ENCODE results near the gene NMRAL1. TPM values are rescaled to one million over a fixed set of nuclear protein-coding genes. Genes with fewer than 3 reads are reported as not detected.
A peak's percentile ranks its signal among the peaks of the same experiment; 100 is the strongest.

The NMRAL1 gene
- total RNA-seq, 1 donor from 2014 or later = 25.0 TPM

GRCh38 chr16:4452674-4453073 is 21.8 kb downstream of the NMRAL1 start:
- Mint-ChIP-seq H3K36me3 (ENCODE audit: low read depth) (peaks cover 28% of the 10 kb centered on the region), H3K4me3 (no peak overlapping the region), H3K4me1 (ENCODE audit: low read depth) (no peaks in the 10 kb centered on the region), H3K27ac (no peak overlapping the region), H3K27me3 (ENCODE audit: insufficient read depth) (no peaks in the 10 kb centered on the region), H3K9me3 (no peaks in the 10 kb centered on the region)
- intact Hi-C loops (cut with micrococcal nuclease) = no loop called here
- no peak for DNase-seq (ENCODE audit: low spot score)

GRCh38 chr16:4450931-4451519 is 23.4 kb downstream of the NMRAL1 start:
- peaks cover 34% of the 10 kb centered on the region for H3K36me3 Mint-ChIP-seq (ENCODE audit: low read depth)
- intact Hi-C loops (cut with micrococcal nuclease) = no loop called here
- no peak overlapping the region for H3K27ac Mint-ChIP-seq
- no peak for DNase-seq (ENCODE audit: low spot score)
- H3K4me1 Mint-ChIP-seq (ENCODE audit: low read depth) = no peaks in the 10 kb centered on the region
- no peak overlapping the region for H3K4me3 Mint-ChIP-seq
- no peaks in the 10 kb centered on the region for H3K27me3 Mint-ChIP-seq (ENCODE audit: insufficient read depth)
- no peaks in the 10 kb centered on the region for H3K9me3 Mint-ChIP-seq

DNA sequence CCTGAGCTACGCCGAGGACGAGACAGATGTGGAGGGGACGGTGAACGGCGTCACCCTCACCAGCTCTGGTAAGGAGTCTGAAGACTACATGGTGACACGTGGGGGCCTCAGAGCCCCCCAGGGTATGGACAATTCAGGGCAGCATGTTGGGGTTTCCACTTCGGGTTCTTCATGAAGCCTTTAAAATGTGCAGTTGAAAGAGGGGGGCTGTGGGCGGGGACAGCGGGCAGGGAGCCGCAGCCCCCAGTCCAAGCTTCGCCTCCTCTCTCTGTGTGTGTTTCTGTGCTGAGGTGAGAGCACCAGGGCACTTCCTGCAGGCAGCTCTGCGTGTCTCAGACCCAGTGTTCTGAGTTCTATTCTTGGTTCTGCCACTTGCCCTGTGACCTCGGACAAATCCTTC is 24.0 kb downstream of the NMRAL1 start:
- no peak for DNase-seq (ENCODE audit: low spot score)
- no peaks in the 10 kb centered on the region for H3K9me3 Mint-ChIP-seq
- H3K27ac Mint-ChIP-seq = no peak overlapping the region
- intact Hi-C loops (cut with micrococcal nuclease) = no loop called here
- H3K27me3 Mint-ChIP-seq (ENCODE audit: insufficient read depth) = no peaks in the 10 kb centered on the region
- no peaks in the 10 kb centered on the region for H3K4me1 Mint-ChIP-seq (ENCODE audit: low read depth)
- H3K4me3 Mint-ChIP-seq = no peak overlapping the region
- H3K36me3 Mint-ChIP-seq (ENCODE audit: low read depth) = peaks cover 30% of the 10 kb centered on the region

DNA sequence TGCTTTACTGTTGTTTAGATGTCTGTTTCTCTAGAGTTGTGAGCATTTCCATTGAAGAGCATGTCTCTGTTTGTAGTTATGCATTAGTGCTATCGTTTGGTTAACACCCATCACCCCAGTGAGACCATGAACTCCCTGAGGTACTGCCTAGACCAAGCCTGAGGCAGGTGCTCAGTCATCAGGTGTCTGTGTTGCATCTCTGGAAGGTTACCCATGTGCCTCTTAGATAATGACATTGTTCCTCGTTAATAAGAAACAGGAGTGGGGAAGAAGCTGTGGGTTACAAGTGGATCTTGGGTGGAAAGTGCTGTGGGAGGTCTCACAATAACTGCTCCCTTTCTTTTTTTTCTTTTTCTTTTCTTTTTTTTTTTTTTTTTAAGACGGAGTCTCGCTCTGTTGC is 30.4 kb downstream of the NMRAL1 start:
- H3K9me3 Mint-ChIP-seq = no peaks in the 10 kb centered on the region
- no peak overlapping the region for H3K27ac Mint-ChIP-seq
- DNase-seq (ENCODE audit: low spot score) = no peak
- no peak overlapping the region for H3K4me3 Mint-ChIP-seq
- intact Hi-C loops (cut with micrococcal nuclease) = no loop called here
- peaks cover 48% of the 10 kb centered on the region for H3K36me3 Mint-ChIP-seq (ENCODE audit: low read depth)
- no peaks in the 10 kb centered on the region for H3K4me1 Mint-ChIP-seq (ENCODE audit: low read depth)
- H3K27me3 Mint-ChIP-seq (ENCODE audit: insufficient read depth) = no peaks in the 10 kb centered on the region

- no peaks in the 10 kb centered on the region for H3K9me3 Mint-ChIP-seq
- DNase-seq (ENCODE audit: low spot score) = no peak
- H3K36me3 Mint-ChIP-seq (ENCODE audit: low read depth) = peaks cover 52% of the 10 kb centered on the region
- no peak overlapping the region for H3K4me3 Mint-ChIP-seq
- no peaks in the 10 kb centered on the region for H3K27me3 Mint-ChIP-seq (ENCODE audit: insufficient read depth)
- H3K27ac Mint-ChIP-seq = no peak overlapping the region
- H3K4me1 Mint-ChIP-seq (ENCODE audit: low read depth) = no peaks in the 10 kb centered on the region
- intact Hi-C loops (cut with micrococcal nuclease) = no loop called here
These were observed 31.2 kb downstream of the NMRAL1 start for GRCh38 chr16:4443271-4443670.

DNA sequence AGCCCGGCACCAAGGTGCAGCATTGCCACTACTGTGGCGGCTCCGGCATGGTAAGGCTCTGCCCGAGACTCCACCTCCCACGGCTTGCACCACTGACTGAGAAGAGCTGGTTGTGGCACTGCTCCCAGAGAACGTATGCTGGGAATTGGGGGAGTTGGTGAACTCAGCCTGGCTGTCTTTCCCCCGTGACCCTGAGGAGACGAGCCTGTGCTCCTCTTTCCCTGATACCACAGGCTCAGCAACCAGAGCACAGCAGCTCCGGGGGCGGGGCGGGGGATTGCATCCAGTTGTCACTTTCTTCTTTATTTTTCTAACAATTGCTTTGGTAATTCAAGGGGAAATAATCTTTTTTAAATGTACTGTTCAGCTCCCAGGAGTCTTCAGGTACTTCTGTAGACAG is 32.1 kb downstream of the NMRAL1 start:
- Mint-ChIP-seq H3K9me3 (no peaks in the 10 kb centered on the region), H3K27me3 (ENCODE audit: insufficient read depth) (no peaks in the 10 kb centered on the region), H3K4me3 (no peak overlapping the region), H3K4me1 (ENCODE audit: low read depth) (no peaks in the 10 kb centered on the region), H3K36me3 (ENCODE audit: low read depth) (peaks cover 51% of the 10 kb centered on the region), H3K27ac (no peak overlapping the region)
- intact Hi-C loops (cut with micrococcal nuclease) = no loop called here
- no peak for DNase-seq (ENCODE audit: low spot score)

DNA sequence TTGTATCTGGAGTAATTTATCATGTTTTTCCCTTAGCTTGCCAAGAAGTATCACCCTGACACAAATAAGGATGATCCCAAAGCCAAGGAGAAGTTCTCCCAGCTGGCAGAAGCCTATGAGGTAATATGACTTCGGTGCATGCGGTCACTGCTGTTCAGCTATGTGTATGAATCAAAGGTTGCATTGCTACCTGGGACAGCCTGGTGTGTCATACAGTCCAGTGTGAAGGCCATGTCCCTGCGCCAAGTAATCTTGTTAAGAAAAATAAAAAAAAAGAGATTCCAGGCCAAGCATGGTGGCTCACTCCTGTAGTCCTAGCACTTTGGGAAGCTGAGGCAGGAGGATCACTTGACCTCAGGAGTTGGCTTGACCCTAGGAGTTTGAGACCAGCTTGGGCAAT is 37.1 kb downstream of the NMRAL1 start:
- no peaks in the 10 kb centered on the region for H3K9me3 Mint-ChIP-seq
- H3K4me3 Mint-ChIP-seq = no peak overlapping the region
- intact Hi-C loops (cut with micrococcal nuclease) = no loop called here
- H3K4me1 Mint-ChIP-seq (ENCODE audit: low read depth) = peaks cover 7% of the 10 kb centered on the region
- H3K27me3 Mint-ChIP-seq (ENCODE audit: insufficient read depth) = no peaks in the 10 kb centered on the region
- no peak for DNase-seq (ENCODE audit: low spot score)
- H3K27ac Mint-ChIP-seq = no peak overlapping the region
- peaks cover 46% of the 10 kb centered on the region for H3K36me3 Mint-ChIP-seq (ENCODE audit: low read depth)

- Mint-ChIP-seq H3K27ac (no peak overlapping the region), H3K4me3 (no peak overlapping the region), H3K27me3 (ENCODE audit: insufficient read depth) (no peaks in the 10 kb centered on the region), H3K36me3 (ENCODE audit: low read depth) (peaks cover 44% of the 10 kb centered on the region), H3K9me3 (no peaks in the 10 kb centered on the region), H3K4me1 (ENCODE audit: low read depth) (peaks cover 7% of the 10 kb centered on the region)
- intact Hi-C loops (cut with micrococcal nuclease) = no loop called here
- no peak for DNase-seq (ENCODE audit: low spot score)
These were observed 38.9 kb downstream of the NMRAL1 start for GRCh38 chr16:4435337-4436067.

GRCh38 chr16:4433914-4434787 is 40.3 kb downstream of the NMRAL1 start:
- Mint-ChIP-seq H3K27ac (no peak overlapping the region), H3K4me1 (ENCODE audit: low read depth) (peaks cover 7% of the 10 kb centered on the region), H3K36me3 (ENCODE audit: low read depth) (peaks cover 38% of the 10 kb centered on the region), H3K4me3 (no peak overlapping the region), H3K27me3 (ENCODE audit: insufficient read depth) (no peaks in the 10 kb centered on the region), H3K9me3 (no peaks in the 10 kb centered on the region)
- DNase-seq (ENCODE audit: low spot score) = no peak
- intact Hi-C loops (cut with micrococcal nuclease) = no loop called here

DNA sequence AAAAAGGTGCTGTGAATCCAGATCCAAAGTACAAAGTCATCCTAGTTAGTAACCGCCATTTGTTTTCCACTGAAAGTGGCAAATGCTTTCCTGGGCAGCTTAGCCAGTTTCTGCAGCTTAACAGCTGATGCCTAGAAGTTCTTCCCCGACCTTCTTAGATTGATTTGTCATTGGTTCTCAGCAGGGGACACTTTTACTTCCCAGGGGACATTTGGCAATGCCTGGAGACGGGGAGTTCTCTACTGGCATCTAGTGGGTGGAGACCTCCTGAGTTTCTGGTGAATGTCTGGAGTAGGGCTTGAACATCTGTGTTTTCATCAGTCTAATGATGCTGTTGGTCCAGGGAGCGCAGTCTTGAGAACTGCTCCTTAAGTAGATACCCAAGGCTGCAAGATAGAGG is 41.2 kb downstream of the NMRAL1 start:
- peak overlapping the region; percentile 12 for H3K27ac Mint-ChIP-seq
- H3K27me3 Mint-ChIP-seq (ENCODE audit: insufficient read depth) = no peaks in the 10 kb centered on the region
- no peaks in the 10 kb centered on the region for H3K9me3 Mint-ChIP-seq
- intact Hi-C loops (cut with micrococcal nuclease) = no loop called here
- H3K4me1 Mint-ChIP-seq (ENCODE audit: low read depth) = peaks cover 11% of the 10 kb centered on the region
- H3K4me3 Mint-ChIP-seq = no peak overlapping the region
- DNase-seq (ENCODE audit: low spot score) = no peak
- peaks cover 38% of the 10 kb centered on the region for H3K36me3 Mint-ChIP-seq (ENCODE audit: low read depth)

DNA sequence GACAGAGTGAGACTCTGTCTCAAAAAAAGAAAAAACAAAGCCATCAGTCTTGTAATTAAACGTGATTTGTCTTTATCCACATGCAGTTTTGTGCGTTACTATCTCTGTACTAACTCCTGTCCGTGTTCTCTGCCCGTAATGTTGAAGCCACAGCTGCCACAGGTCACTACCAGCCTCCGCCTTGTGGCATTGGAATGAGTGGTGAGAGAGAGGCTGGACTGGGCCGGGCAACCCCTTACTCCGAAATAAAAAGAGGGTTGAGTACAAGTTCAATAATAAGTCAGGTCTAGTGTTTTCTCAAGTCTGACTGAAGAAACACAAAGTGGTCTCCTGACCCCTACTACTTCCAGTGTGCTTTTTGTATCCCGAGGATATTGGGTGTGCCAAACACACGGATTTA is 43.4 kb downstream of the NMRAL1 start:
- intact Hi-C loops (cut with micrococcal nuclease) = no loop called here
- no peaks in the 10 kb centered on the region for H3K27me3 Mint-ChIP-seq (ENCODE audit: insufficient read depth)
- no peak overlapping the region for H3K4me3 Mint-ChIP-seq
- H3K9me3 Mint-ChIP-seq = no peaks in the 10 kb centered on the region
- H3K36me3 Mint-ChIP-seq (ENCODE audit: low read depth) = peaks cover 40% of the 10 kb centered on the region
- H3K4me1 Mint-ChIP-seq (ENCODE audit: low read depth) = peaks cover 26% of the 10 kb centered on the region
- no peak overlapping the region for H3K27ac Mint-ChIP-seq
- no peak for DNase-seq (ENCODE audit: low spot score)

DNA sequence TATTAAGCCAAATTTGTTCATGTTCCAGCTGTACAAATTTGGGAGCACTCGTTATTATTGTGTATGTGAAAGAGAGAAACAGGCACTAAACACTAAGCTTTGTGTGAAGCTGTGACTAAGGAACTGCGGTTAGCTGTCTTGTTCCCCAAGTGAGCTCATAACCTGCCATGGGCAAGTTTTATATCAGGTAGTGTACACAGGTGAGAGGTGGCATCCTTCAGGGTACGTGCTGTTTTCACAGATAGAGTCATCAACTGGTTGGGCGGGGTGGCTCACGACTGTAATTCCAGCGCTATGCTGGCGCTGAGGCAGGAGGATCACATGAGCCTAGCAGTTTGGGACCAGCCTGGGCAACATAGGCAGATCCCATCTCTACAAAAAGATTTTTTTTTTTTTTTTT is 45.9 kb downstream of the NMRAL1 start:
- Mint-ChIP-seq H3K4me1 (ENCODE audit: low read depth) (peaks cover 34% of the 10 kb centered on the region), H3K27me3 (ENCODE audit: insufficient read depth) (no peaks in the 10 kb centered on the region), H3K36me3 (ENCODE audit: low read depth) (peaks cover 28% of the 10 kb centered on the region), H3K27ac (no peak overlapping the region), H3K9me3 (no peaks in the 10 kb centered on the region), H3K4me3 (peak overlapping the region; percentile 37)
- DNase-seq (ENCODE audit: low spot score) = no peak
- intact Hi-C loops (cut with micrococcal nuclease) = loop anchor here (5.0 kb wide), 3 partner anchors 109 to 419 kb away; partner anchors contain the start of genes ANKS3, CDIP1, DNAAF8 and GLYR1
